Measurements from ENCODE around the gene HMGXB3.

- TF ChIP-seq SUZ12 (IDR thresholded peaks at IDR 0.05; ENCODE audit: extremely low read depth, insufficient read depth, insufficient read length) (no peak), YY1 (IDR thresholded peaks at IDR 0.05; ENCODE audit: insufficient read depth, insufficient read length) (no peak)
These were observed 73.1 kb downstream of the HMGXB3 start for GRCh38 chr5:150073677-150074076.

Measured in NT2/D1 (cell line).